MM.1S (cell line): ENCODE data around the gene RPL18.

ENCODE experiments used
- DNase-seq: peaks from one replicate; pipeline ENCODE4 v3.0.0-alpha.2; 2015
- H2AFZ ChIP-seq: fragments of 300-600 bp; sonication (generic); 2 replicates; pipeline ENCODE4 v1.6.0; 2016; ENCODE audit warnings: antibody characterized with exemption, low read length
- H3F3A ChIP-seq: fragments of 300-600 bp; sonication (generic); 2 replicates; pipeline ENCODE4 v1.6.1; 2016; ENCODE audit warnings: mild to moderate bottlenecking, antibody characterized with exemption, low read length, moderate library complexity, mixed read lengths; ENCODE audit not compliant: insufficient read depth
- H3K27ac ChIP-seq: fragments of 300-600 bp; sonication (generic); 2 replicates; pipeline ENCODE4 v1.5.1; 2016; ENCODE audit warnings: mild to moderate bottlenecking, low read length
- H3K27me3 ChIP-seq: fragments of 300-600 bp; sonication (generic); replicated peaks from 2 replicates; pipeline ENCODE4 v1.6.0; 2016; ENCODE audit warnings: low read length; ENCODE audit not compliant: insufficient read depth
- H3K36me3 ChIP-seq: fragments of 300-600 bp; sonication (generic); replicated peaks from 2 replicates; pipeline ENCODE4 v1.6.1; 2016; ENCODE audit warnings: mild to moderate bottlenecking, low read length, mixed read lengths; ENCODE audit not compliant: insufficient read depth
- H3K4me1 ChIP-seq: fragments of 300-600 bp; sonication (generic); 2 replicates; pipeline ENCODE4 v1.6.1; 2016; ENCODE audit warnings: low read length, mixed read lengths
- H3K4me2 ChIP-seq: fragments of 300-600 bp; sonication (generic); 2 replicates; pipeline ENCODE4 v1.6.0; 2016; ENCODE audit warnings: low read depth, low read length
- H3K4me3 ChIP-seq: fragments of 300-600 bp; sonication (generic); 2 replicates; pipeline ENCODE4 v1.5.1; 2016; ENCODE audit warnings: low read length, mixed read lengths
- H3K79me2 ChIP-seq: fragments of 300-600 bp; sonication (generic); 2 replicates; pipeline ENCODE4 v1.6.1; 2016; ENCODE audit warnings: mixed run types, low read length, mixed read lengths
- H3K9ac ChIP-seq: fragments of 300-600 bp; sonication (generic); 2 replicates; pipeline ENCODE4 v1.6.1; 2016; ENCODE audit warnings: low read length, mixed read lengths
- H3K9me2 ChIP-seq: fragments of 300-600 bp; sonication (generic); replicated peaks from 2 replicates; pipeline ENCODE4 v1.6.1; 2016; ENCODE audit warnings: mild to moderate bottlenecking, low read length, mixed read lengths; ENCODE audit not compliant: insufficient read depth
- H3K9me3 ChIP-seq: fragments of 300-600 bp; sonication (generic); replicated peaks from 2 replicates; pipeline ENCODE4 v1.6.1; 2016; ENCODE audit warnings: mild to moderate bottlenecking, low read length, mixed read lengths; ENCODE audit not compliant: insufficient read depth
- H4K20me1 ChIP-seq: fragments of 300-600 bp; sonication (generic); 2 replicates; pipeline ENCODE4 v1.6.1; 2016; ENCODE audit warnings: mild to moderate bottlenecking, low read length, moderate library complexity, mixed read lengths; ENCODE audit not compliant: insufficient read depth
- EZH2 ChIP-seq: fragments of 300-600 bp; sonication (generic); optimal IDR thresholded peaks from 2 replicates; pipeline ENCODE3; 2017; ENCODE audit warnings: low read depth, mild to moderate bottlenecking, antibody characterized with exemption, low read length, mixed read lengths
- EZH2phosphoT487 ChIP-seq: fragments of 300-600 bp; sonication (generic); IDR thresholded peaks from 2 replicates; pipeline ENCODE4 v1.6.1; 2018; ENCODE audit warnings: antibody characterized with exemption, low read length
- TF ChIP-seq, protein P1 (sequence below): fragments of 300-600 bp; sonication (generic); IDR thresholded peaks from 2 replicates; pipeline ENCODE4 v1.5.1; 2016; ENCODE audit warnings: antibody characterized with exemption, low read length, mixed read lengths

Gene RPL18

DNA sequence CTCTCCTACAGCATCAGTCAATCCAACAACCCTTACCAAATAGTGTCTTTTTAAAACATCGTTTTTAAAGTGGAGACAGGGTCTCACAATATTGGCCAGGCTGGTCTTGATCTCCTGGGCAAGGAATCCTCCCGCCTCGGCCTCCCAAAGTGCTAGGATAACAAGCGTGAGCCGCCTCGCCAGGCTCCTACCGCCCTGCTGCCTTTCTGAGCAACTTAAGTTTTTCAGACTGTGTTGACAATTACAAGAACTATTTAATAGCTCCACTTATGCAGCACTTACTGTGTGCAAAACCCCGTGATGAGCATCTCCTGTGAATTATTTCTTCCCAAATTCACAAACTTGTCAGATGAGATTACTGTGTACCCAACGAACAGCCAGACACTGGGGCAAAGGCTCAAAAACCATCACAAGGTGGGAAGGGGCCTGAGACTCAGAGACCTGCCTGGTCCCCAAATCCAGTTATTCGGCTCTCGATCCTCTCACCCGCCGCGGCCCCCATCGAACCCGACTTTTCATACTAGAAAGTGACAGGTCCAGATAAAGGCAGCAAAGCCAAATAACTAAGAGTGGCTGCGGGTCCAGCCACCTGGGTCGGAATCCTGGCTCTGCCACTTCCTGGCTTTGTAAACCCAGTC, 581 bp downstream of the RPL18 start:
- TF ChIP-seq EZH2 = no peak
- no peak for TF ChIP-seq EZH2phosphoT487
- TF ChIP-seq, protein P1, sequence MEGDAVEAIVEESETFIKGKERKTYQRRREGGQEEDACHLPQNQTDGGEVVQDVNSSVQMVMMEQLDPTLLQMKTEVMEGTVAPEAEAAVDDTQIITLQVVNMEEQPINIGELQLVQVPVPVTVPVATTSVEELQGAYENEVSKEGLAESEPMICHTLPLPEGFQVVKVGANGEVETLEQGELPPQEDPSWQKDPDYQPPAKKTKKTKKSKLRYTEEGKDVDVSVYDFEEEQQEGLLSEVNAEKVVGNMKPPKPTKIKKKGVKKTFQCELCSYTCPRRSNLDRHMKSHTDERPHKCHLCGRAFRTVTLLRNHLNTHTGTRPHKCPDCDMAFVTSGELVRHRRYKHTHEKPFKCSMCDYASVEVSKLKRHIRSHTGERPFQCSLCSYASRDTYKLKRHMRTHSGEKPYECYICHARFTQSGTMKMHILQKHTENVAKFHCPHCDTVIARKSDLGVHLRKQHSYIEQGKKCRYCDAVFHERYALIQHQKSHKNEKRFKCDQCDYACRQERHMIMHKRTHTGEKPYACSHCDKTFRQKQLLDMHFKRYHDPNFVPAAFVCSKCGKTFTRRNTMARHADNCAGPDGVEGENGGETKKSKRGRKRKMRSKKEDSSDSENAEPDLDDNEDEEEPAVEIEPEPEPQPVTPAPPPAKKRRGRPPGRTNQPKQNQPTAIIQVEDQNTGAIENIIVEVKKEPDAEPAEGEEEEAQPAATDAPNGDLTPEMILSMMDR = no peak
- Histone ChIP-seq H3K27ac (peak overlapping the region; percentile 38; the same call in 1 of the 2 replicates), H3F3A (peaks cover 35% of the 10 kb centered on the region), H3K4me1 (peaks cover 15% of the 10 kb centered on the region), H4K20me1 (peaks cover 28% of the 10 kb centered on the region), H3K27me3 (no peaks in the 10 kb centered on the region), H3K36me3 (peaks cover 19% of the 10 kb centered on the region), H3K9me2 (no peaks in the 10 kb centered on the region), H3K9ac (peak overlapping the region; percentile 96), H3K79me2 (peaks cover 39% of the 10 kb centered on the region), H3K4me3 (peak overlapping the region; percentile 93), H3K4me2 (peak overlapping the region; percentile 83), H2AFZ (no peak overlapping the region), H3K9me3 (no peaks in the 10 kb centered on the region)
- peak; percentile 9 for DNase-seq

DNA sequence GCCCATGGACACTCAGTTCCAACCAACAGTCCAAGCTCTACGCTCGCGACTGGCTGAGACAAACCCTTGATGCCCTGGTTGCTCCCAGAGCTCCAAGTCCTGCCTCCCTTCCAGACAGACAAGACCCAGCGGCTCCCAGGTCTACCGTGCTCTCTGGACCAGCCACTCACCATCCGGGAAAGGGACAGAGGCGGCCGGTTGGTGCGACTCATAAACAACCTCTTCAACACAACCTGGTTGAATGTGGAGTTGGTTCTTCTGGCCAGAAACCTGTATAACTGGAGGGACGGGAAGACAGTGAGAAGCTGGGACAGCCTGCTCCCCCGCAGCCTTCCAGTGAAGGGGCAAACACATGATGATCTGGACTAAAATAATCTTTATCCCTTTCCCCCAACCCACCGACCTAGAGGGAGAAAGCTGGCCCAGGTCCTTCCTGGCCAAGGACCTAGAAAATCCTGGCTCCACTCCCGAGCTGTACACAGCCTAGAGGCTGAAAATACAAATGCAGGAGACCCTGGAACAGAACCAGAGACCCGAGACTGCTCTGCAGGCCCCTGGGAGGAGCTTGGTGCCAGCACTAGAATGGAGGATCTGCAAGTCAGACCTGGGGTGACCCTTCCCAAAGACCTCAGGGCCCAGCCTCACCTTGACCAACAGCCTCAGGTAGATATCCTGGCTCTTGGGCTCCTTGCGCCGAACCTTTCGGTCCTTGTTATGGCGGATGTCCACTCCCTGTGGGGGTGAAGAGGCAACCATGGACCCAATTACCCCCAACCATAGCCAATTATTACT, 1.6 kb downstream of the RPL18 start:
- DNase-seq = no peak
- H3K27me3 ChIP-seq = no peaks in the 10 kb centered on the region
- TF ChIP-seq EZH2phosphoT487 (no peak), EZH2 (no peak)
- TF ChIP-seq, protein P1 = no peak
- peak overlapping the region; percentile 96 for H3K9ac ChIP-seq
- no peaks in the 10 kb centered on the region for H3K9me2 ChIP-seq
- peak overlapping the region; percentile 83 for H3K4me2 ChIP-seq
- H3K4me3 ChIP-seq = peak overlapping the region; percentile 93
- H3K79me2 ChIP-seq = peaks cover 39% of the 10 kb centered on the region
- peaks cover 33% of the 10 kb centered on the region for H3F3A ChIP-seq
- H3K27ac ChIP-seq = no peak overlapping the region
- H3K4me1 ChIP-seq = peaks cover 13% of the 10 kb centered on the region
- H3K9me3 ChIP-seq = no peaks in the 10 kb centered on the region
- peaks cover 19% of the 10 kb centered on the region for H3K36me3 ChIP-seq
- H2AFZ ChIP-seq = no peak overlapping the region
- H4K20me1 ChIP-seq = peaks cover 28% of the 10 kb centered on the region

DNA sequence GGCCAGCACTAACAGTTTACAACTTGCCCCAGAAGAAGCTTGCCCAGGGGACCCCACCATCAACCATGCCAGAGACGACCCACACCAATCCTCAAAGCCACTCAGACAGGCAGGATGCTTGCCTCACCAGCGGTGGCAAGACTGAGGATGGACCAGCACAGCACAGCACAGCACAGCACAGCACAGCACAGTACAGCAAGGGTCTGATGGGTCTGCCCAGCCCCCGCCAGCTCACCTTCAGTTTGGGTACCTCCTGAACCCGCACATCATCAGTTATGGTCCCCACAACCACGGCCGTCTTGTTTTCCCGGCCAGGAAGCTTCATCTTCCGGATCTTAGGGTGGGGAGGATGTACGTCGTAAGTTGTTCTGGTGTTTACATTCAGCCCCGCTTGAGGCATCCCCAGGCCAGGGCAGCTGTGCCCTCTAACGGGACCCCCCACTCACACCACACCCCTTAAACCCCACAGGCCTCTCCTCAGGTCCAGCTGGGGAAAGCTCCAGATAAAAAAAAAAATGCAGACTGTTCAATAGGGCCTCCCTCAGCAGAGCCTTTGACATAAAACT, 2.4 kb downstream of the RPL18 start:
- Histone ChIP-seq H3K4me1 (peaks cover 13% of the 10 kb centered on the region), H3K9me2 (no peaks in the 10 kb centered on the region), H3K9me3 (no peaks in the 10 kb centered on the region), H3K36me3 (peaks cover 19% of the 10 kb centered on the region), H3K4me2 (no peak overlapping the region), H3K4me3 (no peak overlapping the region), H2AFZ (no peak overlapping the region), H3K27ac (no peak overlapping the region), H3K9ac (no peak overlapping the region), H3K27me3 (no peaks in the 10 kb centered on the region), H4K20me1 (peaks cover 28% of the 10 kb centered on the region), H3K79me2 (peaks cover 39% of the 10 kb centered on the region), H3F3A (peaks cover 33% of the 10 kb centered on the region)
- no peak for DNase-seq
- no peak for TF ChIP-seq EZH2
- no peak for TF ChIP-seq EZH2phosphoT487
